Stomach (tissue), 4 donors: Measurements from ENCODE around the gene ZDHHC1.

ENCODE experiments used
- POLR2AphosphoS5 ChIP-seq, 3 donors: sonication (generic); formaldehyde crosslinking; IDR thresholded peaks; one replicate each; pipeline ENCODE4 v1.6.1; 2016; ENCODE audit warnings: antibody characterized with exemption in 3 of 3
- TF ChIP-seq, protein P1 (sequence below), 7 experiments: fragments of 450-650 bp in 4 of 7; fragments of 200-600 bp in 3 of 7; sonication (generic) in 3 of 7; IDR thresholded peaks; one replicate each; pipeline ENCODE4 v1.5.1; 2016 to 2019; ENCODE audit warnings: antibody characterized with exemption in 7 of 7, control low read depth in 2 of 7, mild to moderate bottlenecking in 1 of 7

DNA sequence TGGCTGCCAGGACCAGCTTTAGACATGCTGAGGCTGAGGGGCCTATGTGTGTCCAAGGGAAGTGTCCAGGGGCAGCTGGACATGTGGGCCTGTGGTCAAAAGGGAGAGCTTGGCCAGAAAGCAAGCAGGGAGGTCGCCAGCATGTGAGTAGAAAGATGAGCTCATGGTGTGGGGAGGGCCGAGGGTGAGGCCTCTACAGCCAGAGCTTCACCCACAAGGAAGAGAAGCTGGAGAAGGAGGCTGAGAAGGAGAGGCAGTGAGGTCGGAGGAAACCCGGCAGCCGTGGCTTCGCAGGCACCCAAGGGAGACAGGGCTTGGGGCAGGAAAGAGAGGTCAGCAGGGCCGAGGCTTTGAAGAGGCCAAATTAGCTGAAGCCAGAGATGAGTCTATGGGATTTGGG is 10.7 kb upstream of the ZDHHC1 start:
- TF ChIP-seq, protein P1, sequence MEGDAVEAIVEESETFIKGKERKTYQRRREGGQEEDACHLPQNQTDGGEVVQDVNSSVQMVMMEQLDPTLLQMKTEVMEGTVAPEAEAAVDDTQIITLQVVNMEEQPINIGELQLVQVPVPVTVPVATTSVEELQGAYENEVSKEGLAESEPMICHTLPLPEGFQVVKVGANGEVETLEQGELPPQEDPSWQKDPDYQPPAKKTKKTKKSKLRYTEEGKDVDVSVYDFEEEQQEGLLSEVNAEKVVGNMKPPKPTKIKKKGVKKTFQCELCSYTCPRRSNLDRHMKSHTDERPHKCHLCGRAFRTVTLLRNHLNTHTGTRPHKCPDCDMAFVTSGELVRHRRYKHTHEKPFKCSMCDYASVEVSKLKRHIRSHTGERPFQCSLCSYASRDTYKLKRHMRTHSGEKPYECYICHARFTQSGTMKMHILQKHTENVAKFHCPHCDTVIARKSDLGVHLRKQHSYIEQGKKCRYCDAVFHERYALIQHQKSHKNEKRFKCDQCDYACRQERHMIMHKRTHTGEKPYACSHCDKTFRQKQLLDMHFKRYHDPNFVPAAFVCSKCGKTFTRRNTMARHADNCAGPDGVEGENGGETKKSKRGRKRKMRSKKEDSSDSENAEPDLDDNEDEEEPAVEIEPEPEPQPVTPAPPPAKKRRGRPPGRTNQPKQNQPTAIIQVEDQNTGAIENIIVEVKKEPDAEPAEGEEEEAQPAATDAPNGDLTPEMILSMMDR (IDR thresholded peaks at IDR 0.05): no peak
- TF ChIP-seq POLR2AphosphoS5 (IDR thresholded peaks at IDR 0.05): no peak
